Stomach (tissue), 4 donors: ENCODE data around the gene SEPTIN11.

Source experiments
- CTCF ChIP-seq, 7 experiments: fragments of 450-650 bp in 4 of 7; fragments of 200-600 bp in 3 of 7; sonication (generic) in 3 of 7; IDR thresholded peaks; one replicate each; pipeline ENCODE4 v1.5.1; 2016 to 2019; ENCODE audit warnings: antibody characterized with exemption in 7 of 7, control low read depth in 2 of 7, mild to moderate bottlenecking in 1 of 7
- EP300 ChIP-seq: sonication (generic); formaldehyde crosslinking; IDR thresholded peaks from one replicate; pipeline ENCODE4 v1.6.1; 2017; ENCODE audit warnings: antibody characterized with exemption
- POLR2A ChIP-seq, 4 donors: fragments of 450-650 bp; IDR thresholded peaks; one replicate each; pipeline ENCODE4 v1.6.1; 2016; ENCODE audit warnings: antibody characterized with exemption in 4 of 4, control low read depth in 2 of 4, mild to moderate bottlenecking in 1 of 4, moderate library complexity in 1 of 4
- POLR2AphosphoS5 ChIP-seq, 3 donors: sonication (generic); formaldehyde crosslinking; IDR thresholded peaks; one replicate each; pipeline ENCODE4 v1.6.1; 2016; ENCODE audit warnings: antibody characterized with exemption in 3 of 3

GRCh38 chr4:76953956-76954355 lies 4.4 kb downstream of the SEPTIN11 start:
- TF ChIP-seq CTCF (IDR thresholded peaks at IDR 0.05) (no peak), POLR2A (IDR thresholded peaks at IDR 0.05) (no peak), POLR2AphosphoS5 (IDR thresholded peaks at IDR 0.05) (no peak), EP300 (no peak)
